ENCODE data around the gene IPPK.
"Not testable (repeated sequence)": the region's sequence is repeated elsewhere in the genome, so short reads cannot be mapped to it uniquely, and the experiment has no call there.

IPPK gene

GRCh38 chr9:92589923-92590322 lies 80.0 kb downstream of the IPPK start:
- POLR2A ChIA-PET: no interaction called here
- DNase-seq (ENCODE audit: extremely low spot score): no peak
- no peak for TF ChIP-seq CTCF (IDR thresholded peaks at IDR 0.05; ENCODE audit: control extremely low read depth, extremely low read depth, low read depth, missing control alignments)
- CTCF ChIA-PET: interaction anchor here (1.3 to 1.5 kb wide), 2 partner anchors 88 to 230 kb away, joined by 3 read pairs; no protein-coding TSS in a partner anchor

- ChIA-PET POLR2A (no interaction called here), CTCF (interaction anchor here (1.2 kb wide), 1 partner anchor 363 kb away, joined by 3 read pairs; no protein-coding TSS in a partner anchor)
- TF ChIP-seq CTCF (IDR thresholded peaks at IDR 0.05; ENCODE audit: control extremely low read depth, extremely low read depth, low read depth, missing control alignments): no peak
- DNase-seq (ENCODE audit: extremely low spot score): no peak
Observed at GRCh38 chr9:92576175-92576574, 93.8 kb downstream of the IPPK start.

GRCh38 chr9:92573612-92574011 lies 96.3 kb downstream of the IPPK start:
- CTCF ChIA-PET; POLR2A ChIA-PET; DNase-seq (ENCODE audit: extremely low spot score): not testable (repeated sequence)

GRCh38 chr9:92571871-92572270 lies 98.1 kb downstream of the IPPK start:
- POLR2A ChIA-PET; CTCF ChIA-PET; DNase-seq (ENCODE audit: extremely low spot score): not testable (repeated sequence)

GRCh38 chr9:92564982-92565381 lies 104.9 kb downstream of the IPPK start:
- ChIA-PET CTCF (no interaction called here), POLR2A (no interaction called here)
- DNase-seq (ENCODE audit: extremely low spot score): no peak
- no peak for TF ChIP-seq CTCF (IDR thresholded peaks at IDR 0.05; ENCODE audit: control extremely low read depth, extremely low read depth, low read depth, missing control alignments)

GRCh38 chr9:92564504-92564903 lies 105.4 kb downstream of the IPPK start:
- no peak for TF ChIP-seq CTCF (IDR thresholded peaks at IDR 0.05; ENCODE audit: control extremely low read depth, extremely low read depth, low read depth, missing control alignments)
- no peak for DNase-seq (ENCODE audit: extremely low spot score)
- CTCF ChIA-PET: no interaction called here
- POLR2A ChIA-PET: no interaction called here

All from GM10248 (cell line).